HL-60 (cell line): ENCODE results near the gene IL1RAPL2.

ENCODE experiments used
- DNase-seq, 2 experiments: peaks; one replicate each; pipeline ENCODE4 v3.0.0-alpha.2; 2010 to 2020; ENCODE audit warnings: low read depth in 1 of 2, low spot score in 1 of 2
- H3K27ac ChIP-seq: fragments of 250-450 bp; sonication (Bioruptor Pico); replicated peaks from 2 replicates; pipeline ENCODE4 v1.5.1; 2020; ENCODE audit warnings: mild to moderate bottlenecking, moderate library complexity
- H3K27me3 ChIP-seq: fragments of 250-450 bp; sonication (Bioruptor Pico); 2 replicates; pipeline ENCODE4 v1.5.1; 2021; ENCODE audit warnings: mild to moderate bottlenecking, moderate library complexity; ENCODE audit not compliant: insufficient read depth, poor library complexity, severe bottlenecking
- H3K4me3 ChIP-seq: replicated peaks from 2 replicates; pipeline ENCODE4 v1.5.1; 2011; ENCODE audit warnings: mild to moderate bottlenecking, control low read depth, low read length; ENCODE audit not compliant: insufficient read depth
- CTCF ChIP-seq: IDR thresholded peaks from one replicate; pipeline ENCODE4 v1.5.1; 2011; ENCODE audit warnings: low read length, control low read depth, inconsistent platforms; ENCODE audit not compliant: insufficient read depth
- GABPA ChIP-seq: IDR thresholded peaks from 2 replicates; pipeline ENCODE4 v1.6.1; 2012; ENCODE audit warnings: low read depth
- POLR2AphosphoS5 ChIP-seq: IDR thresholded peaks from 2 replicates; pipeline ENCODE4 v1.6.1; 2012; ENCODE audit warnings: low read depth
- REST ChIP-seq: IDR thresholded peaks from 2 replicates; pipeline ENCODE4 v1.6.1; 2012; ENCODE audit warnings: low read depth; ENCODE audit not compliant: insufficient replicate concordance
- SPI1 ChIP-seq: IDR thresholded peaks from 2 replicates; pipeline ENCODE4 v1.6.1; 2012; ENCODE audit warnings: low read depth, mild to moderate bottlenecking, borderline replicate concordance

IL1RAPL2 gene

GRCh38 chrX:104745152-104745551 lies 179.2 kb downstream of the IL1RAPL2 start:
- TF ChIP-seq POLR2AphosphoS5 (no peak), REST (no peak), GABPA (no peak), CTCF (no peak), SPI1 (no peak)
- Histone ChIP-seq H3K27me3 (no peaks in the 10 kb centered on the region), H3K27ac (no peak overlapping the region), H3K4me3 (no peak overlapping the region)
- DNase-seq = no peak

GRCh38 chrX:104749951-104750610 lies 184.1 kb downstream of the IL1RAPL2 start:
- H3K27me3 ChIP-seq = no peaks in the 10 kb centered on the region
- H3K4me3 ChIP-seq = no peak overlapping the region
- no peak for DNase-seq
- no peak for TF ChIP-seq REST
- no peak for TF ChIP-seq GABPA
- TF ChIP-seq POLR2AphosphoS5 = no peak
- no peak for TF ChIP-seq CTCF
- TF ChIP-seq SPI1 = no peak
- H3K27ac ChIP-seq = no peak overlapping the region

- no peak for DNase-seq
- Histone ChIP-seq H3K27ac (no peak overlapping the region), H3K4me3 (no peak overlapping the region), H3K27me3 (no peaks in the 10 kb centered on the region)
- TF ChIP-seq SPI1 (no peak), POLR2AphosphoS5 (no peak), REST (no peak), GABPA (no peak), CTCF (no peak)
Observed at GRCh38 chrX:104762641-104763040, 196.6 kb downstream of the IL1RAPL2 start.
